ENCODE measurements around the gene ETV4.

ETV4 gene

GRCh38 chr17:43546319-43547188 lies at the start of gene ETV4:
Gene ETV4, minus strand, starts transcription at chr17:43546340. Its CDS starts 723 bp downstream, at chr17:43545617.
- DNase-seq: peak; percentile 93

- no peak for DNase-seq
These were observed 49.3 kb upstream of the ETV4 start for GRCh38 chr17:43595466-43595865.

GRCh38 chr17:43591779-43592562 lies 45.8 kb upstream of the ETV4 start:
- no peak for DNase-seq

- no peak for DNase-seq
These were observed 44.9 kb upstream of the ETV4 start for GRCh38 chr17:43591001-43591400.

- no peak for DNase-seq
These were observed 42.7 kb upstream of the ETV4 start for GRCh38 chr17:43588664-43589435.

GRCh38 chr17:43588121-43588520 lies 42.0 kb upstream of the ETV4 start:
- DNase-seq: no peak

GRCh38 chr17:43587647-43588046 lies 41.5 kb upstream of the ETV4 start:
- no peak for DNase-seq

- no peak for DNase-seq
These were observed 38.5 kb upstream of the ETV4 start for GRCh38 chr17:43584666-43585102.

GRCh38 chr17:43583332-43583731 lies 37.2 kb upstream of the ETV4 start:
- DNase-seq: no peak

GRCh38 chr17:43581613-43582012 lies 35.5 kb upstream of the ETV4 start:
- no peak for DNase-seq

- DNase-seq: no peak
These were observed 35.0 kb upstream of the ETV4 start for GRCh38 chr17:43581130-43581529.

GRCh38 chr17:43579566-43580140 lies 33.5 kb upstream of the ETV4 start:
- no peak for DNase-seq

- DNase-seq: no peak
These were observed 32.8 kb upstream of the ETV4 start for GRCh38 chr17:43578699-43579565.

- DNase-seq: no peak
These were observed 32.2 kb upstream of the ETV4 start for GRCh38 chr17:43578404-43578698.

GRCh38 chr17:43577664-43578403 lies 31.7 kb upstream of the ETV4 start:
- DNase-seq: no peak

GRCh38 chr17:43576563-43577229 lies 30.6 kb upstream of the ETV4 start:
- peak; percentile 55 for DNase-seq

- no peak for DNase-seq
These were observed 28.9 kb upstream of the ETV4 start for GRCh38 chr17:43574896-43575525.

- DNase-seq: no peak
These were observed 28.2 kb upstream of the ETV4 start for GRCh38 chr17:43574348-43574747.

- no peak for DNase-seq
These were observed 27.6 kb upstream of the ETV4 start for GRCh38 chr17:43573579-43574321.
